WERI-Rb-1 (cell line): ENCODE data around the gene PHPT1.
"Not testable (repeated sequence)": the region's sequence is repeated elsewhere in the genome, so short reads cannot be mapped to it uniquely, and the experiment has no call there.

Experiments used
- DNase-seq: peaks from one replicate; pipeline ENCODE4 v3.0.0-alpha.2; 2020
- H3K27ac ChIP-seq: fragments of 250-450 bp; sonication (Bioruptor Pico); 2 replicates; pipeline ENCODE4 v1.5.1; 2020; ENCODE audit warnings: mild to moderate bottlenecking, moderate library complexity
- H3K27me3 ChIP-seq: fragments of 250-450 bp; sonication (Bioruptor Pico); 2 replicates; pipeline ENCODE4 v1.5.1; 2021; ENCODE audit warnings: mild to moderate bottlenecking, low read depth, moderate library complexity; ENCODE audit not compliant: insufficient read depth, severe bottlenecking
- H3K36me3 ChIP-seq: fragments of 250-450 bp; sonication (Bioruptor Pico); 2 replicates; pipeline ENCODE4 v1.5.1; 2020; ENCODE audit warnings: mild to moderate bottlenecking, moderate library complexity
- H3K4me3 ChIP-seq: 2 replicates; pipeline ENCODE4 v1.5.1; 2011; ENCODE audit warnings: low read depth, mild to moderate bottlenecking, control low read depth, low read length
- H3K9me3 ChIP-seq: fragments of 250-450 bp; sonication (Bioruptor Pico); 2 replicates; pipeline ENCODE4 v1.5.1; 2021; ENCODE audit warnings: mild to moderate bottlenecking, moderate library complexity; ENCODE audit not compliant: severe bottlenecking
- CTCF ChIP-seq: IDR thresholded peaks from 2 replicates; pipeline ENCODE4 v1.5.1; 2011; ENCODE audit warnings: low read depth, mild to moderate bottlenecking, control low read depth, inconsistent platforms, low read length

The PHPT1 gene

GRCh38 chr9:136831002-136831719 lies 18.0 kb upstream of the PHPT1 start:
- no peaks in the 10 kb centered on the region for H3K27me3 ChIP-seq
- no peak overlapping the region for H3K4me3 ChIP-seq
- no peaks in the 10 kb centered on the region for H3K9me3 ChIP-seq
- H3K27ac ChIP-seq = no peak overlapping the region
- DNase-seq = no peak
- no peak for TF ChIP-seq CTCF
- peaks cover 83% of the 10 kb centered on the region for H3K36me3 ChIP-seq

DNA sequence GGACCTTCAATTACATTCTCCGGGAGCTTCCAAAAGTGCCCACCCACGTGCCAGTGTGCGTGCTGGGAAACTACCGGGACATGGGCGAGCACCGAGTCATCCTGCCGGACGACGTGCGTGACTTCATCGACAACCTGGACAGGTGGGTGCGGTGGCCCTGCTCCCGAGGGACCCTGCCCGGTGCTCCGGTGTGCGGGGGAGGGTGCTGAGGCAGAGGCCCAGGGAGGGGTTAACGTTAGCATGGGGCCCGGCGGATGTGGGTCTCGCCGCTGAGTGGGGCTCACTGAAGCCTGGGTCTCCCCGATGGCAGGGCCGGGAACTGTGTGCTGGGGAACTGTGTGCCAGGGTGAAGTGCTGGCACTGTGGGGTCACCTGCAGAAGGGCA lies 17.5 kb upstream of the PHPT1 start:
- TF ChIP-seq CTCF = no peak
- DNase-seq = no peak
- H3K27ac ChIP-seq = no peak overlapping the region
- no peaks in the 10 kb centered on the region for H3K27me3 ChIP-seq
- H3K36me3 ChIP-seq = peaks cover 83% of the 10 kb centered on the region
- no peak overlapping the region for H3K4me3 ChIP-seq
- no peaks in the 10 kb centered on the region for H3K9me3 ChIP-seq

DNA sequence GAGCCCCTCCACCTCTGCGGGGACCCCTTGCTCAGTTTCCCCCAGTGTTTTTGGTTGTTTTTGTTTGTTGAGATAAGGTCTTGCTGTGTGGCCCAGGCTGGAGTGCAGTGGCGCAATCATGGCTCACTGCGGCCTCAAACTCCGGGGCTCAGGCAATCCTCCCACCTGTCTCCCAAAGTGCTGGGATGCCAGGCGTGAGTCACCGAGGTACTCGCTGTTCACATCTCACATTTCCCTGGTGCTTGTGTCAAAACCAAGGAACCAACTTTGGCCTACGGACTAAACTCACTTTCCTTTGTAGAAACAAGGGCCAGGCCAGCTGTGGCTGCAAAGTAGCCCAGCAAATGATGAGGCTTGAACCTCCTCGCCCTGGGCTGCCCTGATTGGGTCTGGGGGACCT lies 16.6 kb upstream of the PHPT1 start:
- no peaks in the 10 kb centered on the region for H3K9me3 ChIP-seq
- H3K4me3 ChIP-seq = no peak overlapping the region
- H3K36me3 ChIP-seq = peaks cover 78% of the 10 kb centered on the region
- no peak overlapping the region for H3K27ac ChIP-seq
- no peak for TF ChIP-seq CTCF
- DNase-seq = no peak
- H3K27me3 ChIP-seq = no peaks in the 10 kb centered on the region

DNA sequence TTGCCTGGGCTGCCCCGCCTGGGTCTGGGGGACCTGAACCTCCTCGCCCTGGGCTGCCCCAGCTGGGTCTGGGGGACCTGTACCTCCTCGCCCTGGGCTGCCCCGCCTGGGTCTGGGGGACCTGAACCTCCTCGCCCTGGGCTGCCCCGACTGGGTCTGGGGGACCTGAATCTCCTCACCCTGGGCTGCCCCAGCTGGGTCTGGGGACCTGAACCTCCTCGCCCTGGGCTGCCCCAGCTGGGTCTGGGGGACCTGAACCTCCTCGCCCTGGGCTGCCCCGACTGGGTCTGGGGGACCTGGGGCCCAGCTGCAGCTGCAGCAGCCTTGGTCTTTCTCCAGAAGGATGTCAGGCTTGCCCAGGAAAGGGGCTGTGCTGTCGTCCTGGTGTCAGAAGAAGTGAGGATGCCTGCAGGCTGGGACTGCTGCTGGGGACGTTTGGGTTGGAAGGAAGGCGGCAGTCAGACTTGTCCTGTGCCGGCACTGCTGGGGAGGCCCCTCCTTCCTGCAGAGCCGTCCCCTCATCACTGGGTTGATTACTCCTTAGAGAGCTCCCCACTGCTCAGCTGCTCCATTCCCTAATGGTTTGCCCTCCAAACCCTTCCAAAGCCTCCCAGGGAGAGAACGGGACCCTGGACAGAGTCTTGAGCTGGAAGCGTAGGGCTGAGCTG lies 15.7 kb upstream of the PHPT1 start:
- not testable (repeated sequence) for H3K27me3 ChIP-seq, H3K27ac ChIP-seq, DNase-seq, H3K4me3 ChIP-seq, H3K9me3 ChIP-seq
- peaks cover 69% of the 10 kb centered on the region for H3K36me3 ChIP-seq

GRCh38 chr9:136835162-136835931 lies 13.9 kb upstream of the PHPT1 start:
- Histone ChIP-seq H3K27me3 (no peaks in the 10 kb centered on the region), H3K36me3 (peaks cover 67% of the 10 kb centered on the region), H3K4me3 (no peak overlapping the region), H3K9me3 (no peaks in the 10 kb centered on the region), H3K27ac (no peak overlapping the region)
- TF ChIP-seq CTCF = no peak
- no peak for DNase-seq
